Neuronal stem cell (in vitro differentiated cells): ENCODE measurements around the gene ZMYND10.
A peak's percentile ranks its signal among the peaks of the same experiment; 100 is the strongest.

Source experiments
- DNase-seq: peaks from one replicate; pipeline ENCODE4 v3.0.0-alpha.2; 2013; ENCODE audit warnings: low spot score
- H2AFZ ChIP-seq: one replicate; pipeline ENCODE4 v1.6.1; 2013; ENCODE audit warnings: mild to moderate bottlenecking, low read length, inconsistent platforms
- H2AK5ac ChIP-seq: 2 replicates; pipeline ENCODE4 v1.6.1; 2013; ENCODE audit warnings: low read depth, mild to moderate bottlenecking, inconsistent platforms, low read length, moderate library complexity, mixed read lengths
- H2BK120ac ChIP-seq: 2 replicates; pipeline ENCODE4 v1.6.1; 2013; ENCODE audit warnings: low read depth, mild to moderate bottlenecking, inconsistent platforms, low read length, moderate library complexity, mixed read lengths
- H2BK12ac ChIP-seq: one replicate; pipeline ENCODE4 v1.6.1; 2013; ENCODE audit warnings: low read length, inconsistent platforms
- H2BK15ac ChIP-seq: 2 replicates; pipeline ENCODE4 v1.6.1; 2013; ENCODE audit warnings: mild to moderate bottlenecking, low read length, inconsistent platforms, mixed read lengths
- H2BK5ac ChIP-seq: one replicate; pipeline ENCODE4 v1.6.1; 2013; ENCODE audit warnings: inconsistent platforms, mild to moderate bottlenecking, low read length, moderate library complexity
- H3K14ac ChIP-seq: one replicate; pipeline ENCODE4 v1.6.1; 2013; ENCODE audit warnings: low read length, inconsistent platforms
- H3K18ac ChIP-seq: 2 replicates; pipeline ENCODE4 v1.6.1; 2013; ENCODE audit warnings: low read length, inconsistent platforms
- H3K23ac ChIP-seq: 2 replicates; pipeline ENCODE4 v1.6.1; 2013; ENCODE audit warnings: low read depth, mild to moderate bottlenecking, mixed read lengths, low read length, inconsistent platforms; ENCODE audit not compliant: poor library complexity
- H3K27ac ChIP-seq: replicated peaks from 3 replicates; pipeline ENCODE4 v1.5.1; 2013; ENCODE audit warnings: low read length, inconsistent platforms
- H3K27me3 ChIP-seq, 3 experiments: 2 replicates each; pipeline ENCODE4 v1.6.1; 2013; ENCODE audit warnings: low read length in 3 of 3, mild to moderate bottlenecking in 2 of 3, inconsistent platforms in 1 of 3, low read depth in 1 of 3, mixed read lengths in 1 of 3, moderate library complexity in 1 of 3; ENCODE audit not compliant: control insufficient read depth in 3 of 3, insufficient read depth in 3 of 3
- H3K36me3 ChIP-seq, 2 donors: replicated peaks in 1 of 2; 2 replicates each; pipeline ENCODE4 v1.6.1; 2013; ENCODE audit warnings: low read length in 2 of 2; ENCODE audit not compliant: control insufficient read depth in 2 of 2, insufficient read depth in 2 of 2
- H3K4ac ChIP-seq: 2 replicates; pipeline ENCODE4 v1.6.1; 2013; ENCODE audit warnings: inconsistent platforms, mild to moderate bottlenecking, low read length, moderate library complexity
- H3K4me1 ChIP-seq, 2 donors: 1 replicate in 1 of 2; 2 replicates in 1 of 2; pipeline ENCODE4 v1.6.1; 2013; ENCODE audit warnings: low read length in 2 of 2, low read depth in 1 of 2; ENCODE audit not compliant: control insufficient read depth in 2 of 2, insufficient read depth in 1 of 2
- H3K4me2 ChIP-seq: one replicate; pipeline ENCODE4 v1.6.1; 2013; ENCODE audit warnings: mild to moderate bottlenecking, low read length, inconsistent platforms; ENCODE audit not compliant: insufficient read depth, poor library complexity, severe bottlenecking
- H3K4me3 ChIP-seq, 2 donors: 2 replicates each; pipeline ENCODE4 v1.5.1; 2013; ENCODE audit warnings: low read length in 2 of 2, mild to moderate bottlenecking in 2 of 2, inconsistent platforms in 1 of 2, moderate library complexity in 1 of 2
- H3K79me1 ChIP-seq: one replicate; pipeline ENCODE4 v1.6.1; 2013; ENCODE audit warnings: low read depth, mild to moderate bottlenecking, inconsistent platforms, low read length, moderate library complexity
- H3K9ac ChIP-seq: one replicate; pipeline ENCODE4 v1.6.1; 2013; ENCODE audit warnings: mild to moderate bottlenecking, low read depth, low read length, inconsistent platforms; ENCODE audit not compliant: poor library complexity
- H3K9me3 ChIP-seq, 2 donors: replicated peaks in 1 of 2; 2 replicates each; pipeline versions ENCODE3 to v1.6.1; 2013; ENCODE audit warnings: low read length in 2 of 2, mild to moderate bottlenecking in 2 of 2, inconsistent platforms in 1 of 2, low read depth in 1 of 2, mixed read lengths in 1 of 2, moderate library complexity in 1 of 2; ENCODE audit not compliant: control insufficient read depth in 2 of 2, insufficient read depth in 1 of 2
- H4K8ac ChIP-seq: one replicate; pipeline ENCODE4 v1.6.1; 2013; ENCODE audit warnings: low read depth, mild to moderate bottlenecking, inconsistent platforms, low read length, moderate library complexity
- H4K91ac ChIP-seq: one replicate; pipeline ENCODE4 v1.6.1; 2013; ENCODE audit warnings: low read length, low read depth, mild to moderate bottlenecking, inconsistent platforms; ENCODE audit not compliant: poor library complexity
- WGBS, 2 donors: extraction: QIAGEN DNeasy Blood & Tissue Kit; methylation state at CpG; one replicate each; pipeline ENCODE4 v1.1.7; 2013; ENCODE audit warnings: missing lambda C conversion rate in 2 of 2, mixed read lengths in 1 of 2; ENCODE audit not compliant: insufficient read length in 2 of 2, insufficient replicate concordance in 1 of 2; ENCODE audit errors: extremely low coverage in 2 of 2; 5-methylcytosine and 5-hydroxymethylcytosine counted together

Gene ZMYND10

GRCh38 chr3:50327943-50328691 is 17.4 kb downstream of the ZMYND10 start, which contains the start of gene TUSC2:
TSS of gene TUSC2 (minus strand) at chr3:50328223. CDS start at chr3:50328099, 124 bp downstream.
- Histone ChIP-seq H2BK120ac (no peak within 1 kb of the TSS), H3K9me3 (no peaks in the 10 kb centered on the region), H3K36me3 (peaks cover 43 to 69% of the 10 kb centered on the region in 2 donors), H2BK12ac (no peak within 1 kb of the TSS), H2AFZ (peak within 1 kb of the TSS; percentile 74), H3K14ac (no peak within 1 kb of the TSS), H3K4me3 (peak within 1 kb of the TSS; percentile 74 to 98), H3K18ac (peak within 1 kb of the TSS; percentile 73), H3K4me1 (peaks cover 8 to 12% of the 10 kb centered on the region in 2 donors), H3K4me2 (peak within 1 kb of the TSS; percentile 94), H3K23ac (peak within 1 kb of the TSS; percentile 62), H3K27me3 (no peaks in the 10 kb centered on the region), H3K9ac (peak within 1 kb of the TSS; percentile 96), H2BK15ac (no peak within 1 kb of the TSS), H2BK5ac (peak within 1 kb of the TSS; percentile 26), H3K4ac (peak within 1 kb of the TSS; percentile 53), H3K79me1 (peaks cover 11% of the 10 kb centered on the region), H4K8ac (no peak within 1 kb of the TSS), H2AK5ac (peak within 1 kb of the TSS; percentile 67), H4K91ac (no peak within 1 kb of the TSS), H3K27ac (peak within 1 kb of the TSS; percentile 27)
- WGBS, 2 donors: no CpG with 5 or more reads among the region's 55 CpGs
- peak; percentile 93 for DNase-seq

- no peak overlapping the region for H4K8ac ChIP-seq
- peaks cover 10% of the 10 kb centered on the region for H3K79me1 ChIP-seq
- no peak overlapping the region for H2AFZ ChIP-seq
- no peak overlapping the region for H2BK15ac ChIP-seq
- H3K9me3 ChIP-seq: no peaks in the 10 kb centered on the region
- H2AK5ac ChIP-seq: no peak overlapping the region
- H2BK120ac ChIP-seq: no peak overlapping the region
- no peak overlapping the region for H3K27ac ChIP-seq
- no peak overlapping the region for H2BK12ac ChIP-seq
- peak overlapping the region; percentile 26 for H2BK5ac ChIP-seq
- H3K23ac ChIP-seq: no peak overlapping the region
- H3K4me2 ChIP-seq: peak overlapping the region; percentile 94
- no peak overlapping the region for H3K18ac ChIP-seq
- no peak overlapping the region for H3K9ac ChIP-seq
- peaks cover 39 to 61% of the 10 kb centered on the region in 2 donors for H3K36me3 ChIP-seq
- H3K14ac ChIP-seq: no peak overlapping the region
- H3K27me3 ChIP-seq: no peaks in the 10 kb centered on the region
- H4K91ac ChIP-seq: no peak overlapping the region
- peak overlapping the region; percentile 74 to 98 for H3K4me3 ChIP-seq
- no peak for DNase-seq
- no CpG with 5 or more reads among the region's 4 CpGs for WGBS, 2 donors
- H3K4ac ChIP-seq: no peak overlapping the region
- H3K4me1 ChIP-seq: peaks cover 17% of the 10 kb centered on the region in 2 donors
Measured at GRCh38 chr3:50327129-50327528, 18.4 kb downstream of the ZMYND10 start.

- DNase-seq: no peak
- Histone ChIP-seq H4K91ac (no peak overlapping the region), H3K4ac (no peak overlapping the region), H2BK120ac (no peak overlapping the region), H3K18ac (no peak overlapping the region), H4K8ac (no peak overlapping the region), H3K79me1 (peaks cover 10% of the 10 kb centered on the region), H3K4me3 (no peak overlapping the region), H2AFZ (no peak overlapping the region), H3K14ac (no peak overlapping the region), H3K23ac (no peak overlapping the region), H3K4me1 (peaks cover 20% of the 10 kb centered on the region in 2 donors), H2BK12ac (no peak overlapping the region), H2AK5ac (no peak overlapping the region), H2BK15ac (no peak overlapping the region), H3K9ac (no peak overlapping the region), H3K9me3 (no peaks in the 10 kb centered on the region), H3K36me3 (peaks cover 29 to 51% of the 10 kb centered on the region in 2 donors), H3K4me2 (no peak overlapping the region), H3K27ac (no peak overlapping the region), H2BK5ac (no peak overlapping the region), H3K27me3 (no peaks in the 10 kb centered on the region)
- WGBS, 2 donors: no CpG with 5 or more reads among the region's 8 CpGs
Measured at GRCh38 chr3:50326182-50326541, 19.4 kb downstream of the ZMYND10 start.

- Histone ChIP-seq H2AFZ (no peak overlapping the region), H3K14ac (no peak overlapping the region), H3K27me3 (no peaks in the 10 kb centered on the region), H3K4me1 (peaks cover 20 to 21% of the 10 kb centered on the region in 2 donors), H4K8ac (no peak overlapping the region), H3K4me3 (no peak overlapping the region), H3K23ac (no peak overlapping the region), H3K4ac (no peak overlapping the region), H3K9ac (no peak overlapping the region), H2AK5ac (no peak overlapping the region), H2BK12ac (no peak overlapping the region), H3K79me1 (peaks cover 10% of the 10 kb centered on the region), H2BK120ac (no peak overlapping the region), H3K36me3 (peaks cover 24 to 46% of the 10 kb centered on the region in 2 donors), H3K27ac (no peak overlapping the region), H4K91ac (no peak overlapping the region), H2BK15ac (no peak overlapping the region), H3K9me3 (no peaks in the 10 kb centered on the region), H3K18ac (no peak overlapping the region), H3K4me2 (no peak overlapping the region), H2BK5ac (no peak overlapping the region)
- no CpG with 5 or more reads among the region's 11 CpGs for WGBS, 2 donors
- DNase-seq: no peak
Measured at GRCh38 chr3:50325497-50326181, 19.9 kb downstream of the ZMYND10 start.
